Gastrocnemius medialis (tissue), 4 donors: ENCODE measurements around the gene AJAP1.

ENCODE experiments used
- CTCF ChIP-seq, 5 experiments: fragments of 450-650 bp in 3 of 5; fragments of 200-600 bp in 2 of 5; sonication (generic) in 2 of 5; IDR thresholded peaks in 4 of 5; conservative IDR thresholded peaks in 1 of 5; 1 replicate in 4 of 5; 2 replicates in 1 of 5; pipeline ENCODE4 v1.5.1; 2016 to 2019; ENCODE audit warnings: antibody characterized with exemption in 5 of 5, mild to moderate bottlenecking in 3 of 5, moderate library complexity in 3 of 5
- POLR2A ChIP-seq, 2 donors: fragments of 450-650 bp; IDR thresholded peaks; one replicate each; pipeline ENCODE4 v1.6.1; 2017; ENCODE audit warnings: antibody characterized with exemption in 2 of 2, mild to moderate bottlenecking in 2 of 2, moderate library complexity in 2 of 2

GRCh38 chr1:4634793-4635406, 19.5 kb upstream of the AJAP1 start:
- TF ChIP-seq POLR2A (IDR thresholded peaks at IDR 0.05) (no peak), CTCF (IDR thresholded peaks at IDR 0.05 in 4 of 5, conservative IDR thresholded peaks at IDR 0.05 in 1 of 5) (no peak)
